Measurements from ENCODE around the gene KCNAB3.
"Not testable (repeated sequence)": the region's sequence is repeated elsewhere in the genome, so short reads cannot be mapped to it uniquely, and the experiment has no call there.

The KCNAB3 gene

DNA sequence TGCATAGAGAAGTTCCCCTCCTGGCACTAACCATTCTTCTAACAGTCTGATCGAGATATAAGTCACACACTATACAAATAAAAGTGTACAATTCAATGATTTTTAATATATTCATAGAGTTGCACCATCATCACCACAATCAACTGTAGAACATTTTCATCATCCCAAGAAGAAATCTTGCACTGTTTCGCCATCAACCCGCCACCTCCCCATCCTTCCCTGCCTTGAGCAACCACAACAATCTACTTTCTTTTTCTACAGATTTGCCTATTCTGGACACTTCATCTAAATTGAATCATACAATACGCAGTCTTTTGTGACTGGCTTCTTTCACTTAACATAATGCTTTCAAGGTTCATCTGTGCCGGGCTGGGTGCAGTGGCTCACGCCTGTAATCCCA is 39.8 kb upstream of the KCNAB3 start:
- POLR2A ChIA-PET (ENCODE audit: low non-redundant PET): interaction anchor here (0.7 kb wide), 1 partner anchor 1378 kb away, joined by 9 read pairs; no protein-coding TSS in a partner anchor
- H3K27ac ChIP-seq: no peak overlapping the region
- CTCF ChIA-PET: interaction anchor here (1.0 kb wide), 1 partner anchor 21 kb away, joined by 3 read pairs; no protein-coding TSS in a partner anchor
- DNase-seq (ENCODE audit: low spot score): no peak
- TF ChIP-seq, protein P1, sequence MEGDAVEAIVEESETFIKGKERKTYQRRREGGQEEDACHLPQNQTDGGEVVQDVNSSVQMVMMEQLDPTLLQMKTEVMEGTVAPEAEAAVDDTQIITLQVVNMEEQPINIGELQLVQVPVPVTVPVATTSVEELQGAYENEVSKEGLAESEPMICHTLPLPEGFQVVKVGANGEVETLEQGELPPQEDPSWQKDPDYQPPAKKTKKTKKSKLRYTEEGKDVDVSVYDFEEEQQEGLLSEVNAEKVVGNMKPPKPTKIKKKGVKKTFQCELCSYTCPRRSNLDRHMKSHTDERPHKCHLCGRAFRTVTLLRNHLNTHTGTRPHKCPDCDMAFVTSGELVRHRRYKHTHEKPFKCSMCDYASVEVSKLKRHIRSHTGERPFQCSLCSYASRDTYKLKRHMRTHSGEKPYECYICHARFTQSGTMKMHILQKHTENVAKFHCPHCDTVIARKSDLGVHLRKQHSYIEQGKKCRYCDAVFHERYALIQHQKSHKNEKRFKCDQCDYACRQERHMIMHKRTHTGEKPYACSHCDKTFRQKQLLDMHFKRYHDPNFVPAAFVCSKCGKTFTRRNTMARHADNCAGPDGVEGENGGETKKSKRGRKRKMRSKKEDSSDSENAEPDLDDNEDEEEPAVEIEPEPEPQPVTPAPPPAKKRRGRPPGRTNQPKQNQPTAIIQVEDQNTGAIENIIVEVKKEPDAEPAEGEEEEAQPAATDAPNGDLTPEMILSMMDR (conservative IDR thresholded peaks at IDR 0.05; ENCODE audit: low read depth): no peak

DNA sequence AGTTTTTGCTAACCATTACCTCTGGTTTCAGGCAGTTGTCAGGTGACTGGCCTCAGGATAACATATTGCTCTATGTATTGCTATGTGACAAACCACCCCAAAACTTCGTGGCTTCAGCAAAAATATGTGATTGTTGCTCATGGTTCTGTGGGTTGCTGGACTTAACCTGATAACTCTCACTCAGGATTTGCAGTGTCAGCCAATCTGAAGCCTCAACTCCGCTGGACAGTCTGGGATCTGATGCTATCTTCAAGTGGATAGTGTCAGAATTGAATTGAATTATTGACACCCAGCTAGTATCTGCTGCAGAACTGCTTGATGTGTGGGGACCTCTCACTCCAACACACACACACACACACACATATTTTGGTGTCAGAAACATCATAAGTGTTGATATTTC is 38.1 kb upstream of the KCNAB3 start:
- ChIA-PET CTCF (interaction anchor here (0.7 to 1.2 kb wide), 2 partner anchors 74 to 115 kb away, joined by 3 to 4 read pairs; no protein-coding TSS in a partner anchor), POLR2A (ENCODE audit: low non-redundant PET) (no interaction called here)
- DNase-seq (ENCODE audit: low spot score): no peak
- TF ChIP-seq, protein P1 (conservative IDR thresholded peaks at IDR 0.05; ENCODE audit: low read depth): no peak
- no peak overlapping the region for H3K27ac ChIP-seq

DNA sequence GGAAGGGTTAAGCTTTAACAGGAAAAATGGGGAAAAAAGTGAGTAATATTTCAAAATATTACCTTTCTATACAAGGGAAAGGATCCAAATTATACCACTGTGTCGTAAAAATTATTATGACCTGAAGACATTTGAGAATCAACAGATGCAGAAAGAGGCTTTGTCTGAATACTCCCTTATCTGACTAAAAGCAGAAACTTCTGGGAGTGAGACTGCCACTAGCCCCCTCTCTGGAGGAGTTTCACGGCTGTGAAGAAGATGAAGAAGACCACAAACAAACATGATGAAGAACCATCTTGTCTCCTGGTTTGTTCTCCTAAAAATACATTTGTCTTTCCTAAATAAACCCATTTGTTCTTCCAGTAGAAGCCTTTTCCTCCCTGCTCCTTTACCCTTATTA is 31.8 kb upstream of the KCNAB3 start:
- POLR2A ChIA-PET (ENCODE audit: low non-redundant PET): no interaction called here
- CTCF ChIA-PET: no interaction called here
- TF ChIP-seq, protein P1 (conservative IDR thresholded peaks at IDR 0.05; ENCODE audit: low read depth): no peak

DNA sequence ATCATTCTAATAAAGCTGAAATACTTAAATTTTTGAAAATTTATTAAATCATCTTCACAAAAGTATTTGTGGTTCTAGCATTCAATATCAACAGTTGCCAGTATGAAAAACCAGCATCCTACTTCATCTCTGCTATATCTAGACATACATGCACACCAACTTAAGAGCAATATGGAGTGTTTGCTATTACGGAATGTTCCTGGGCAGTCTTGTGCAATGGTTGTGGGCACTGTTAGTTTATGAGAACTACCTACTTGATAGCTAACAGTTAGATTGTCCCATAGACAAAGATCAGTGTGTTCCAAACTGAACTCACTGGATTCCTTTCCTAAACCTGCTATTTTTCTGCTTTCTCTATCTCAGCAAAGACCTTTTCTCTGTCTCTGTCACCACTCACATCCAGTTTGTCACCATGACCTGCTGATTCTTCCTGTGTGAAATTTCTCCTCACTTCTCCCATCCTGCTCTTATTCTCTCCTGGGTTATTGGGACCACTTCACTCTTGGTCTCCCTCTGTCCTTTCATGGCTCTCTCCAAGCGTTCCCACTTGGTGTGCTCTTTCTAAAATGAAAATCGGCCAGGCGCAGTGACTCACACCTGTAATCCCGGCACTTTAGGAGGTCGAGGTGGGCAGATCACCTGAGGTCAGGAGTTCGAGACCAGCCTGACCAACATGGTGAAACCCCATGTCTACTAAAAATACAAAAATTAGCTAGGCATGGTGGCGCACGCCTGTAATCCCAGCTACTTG is 30.0 kb upstream of the KCNAB3 start:
- no peak overlapping the region for H3K27ac ChIP-seq
- ChIA-PET CTCF (no interaction called here), POLR2A (ENCODE audit: low non-redundant PET) (no interaction called here)
- no peak for DNase-seq (ENCODE audit: low spot score)
- TF ChIP-seq, protein P1 (conservative IDR thresholded peaks at IDR 0.05; ENCODE audit: low read depth): no peak

More for the DNA sequence above, 31.8 kb upstream of the KCNAB3 start:
- no peak overlapping the region for H3K27ac ChIP-seq
- DNase-seq (ENCODE audit: low spot score): no peak

DNA sequence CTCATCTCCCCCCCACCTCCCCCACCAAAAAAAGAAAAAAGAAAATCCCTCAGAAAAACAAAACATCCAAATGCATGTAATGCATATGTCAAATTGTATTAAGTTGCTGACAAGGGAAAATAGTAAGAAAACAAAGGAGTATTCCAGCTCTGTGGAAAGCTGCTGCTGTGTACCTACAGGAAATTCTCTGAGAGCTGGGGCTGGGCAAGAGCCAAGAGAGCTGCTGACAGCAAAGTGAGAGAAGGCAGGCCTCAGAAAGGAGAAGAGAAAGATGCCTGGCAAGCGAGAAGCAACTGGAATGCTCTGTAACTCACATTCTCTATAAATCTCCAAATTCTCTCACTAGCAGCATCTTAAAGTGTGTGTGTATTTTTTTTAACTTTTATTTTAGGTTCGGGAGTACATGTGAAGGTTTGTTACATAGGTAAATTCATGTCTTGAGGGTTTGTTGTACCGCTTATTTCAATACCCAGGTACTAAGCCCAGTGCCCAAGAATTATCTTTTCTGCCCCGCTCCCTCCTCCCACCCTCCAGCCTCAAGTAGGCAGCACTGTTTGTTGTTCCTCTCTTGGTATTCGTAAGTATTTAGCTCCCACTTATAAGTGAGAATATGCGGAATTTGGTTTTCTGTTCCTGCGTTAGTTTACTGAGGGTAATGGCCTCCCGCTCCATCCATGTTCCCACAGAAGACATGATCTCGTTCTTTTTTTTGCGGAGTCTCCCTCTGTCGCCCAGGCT is 26.7 kb upstream of the KCNAB3 start:
- no peak for DNase-seq (ENCODE audit: low spot score)
- TF ChIP-seq, protein P1 (conservative IDR thresholded peaks at IDR 0.05; ENCODE audit: low read depth): no peak
- ChIA-PET POLR2A (ENCODE audit: low non-redundant PET) (no interaction called here), CTCF (interaction anchor here (0.6 kb wide), 1 partner anchor 34 kb away, joined by 5 read pairs; no protein-coding TSS in a partner anchor)
- H3K27ac ChIP-seq: no peak overlapping the region

DNA sequence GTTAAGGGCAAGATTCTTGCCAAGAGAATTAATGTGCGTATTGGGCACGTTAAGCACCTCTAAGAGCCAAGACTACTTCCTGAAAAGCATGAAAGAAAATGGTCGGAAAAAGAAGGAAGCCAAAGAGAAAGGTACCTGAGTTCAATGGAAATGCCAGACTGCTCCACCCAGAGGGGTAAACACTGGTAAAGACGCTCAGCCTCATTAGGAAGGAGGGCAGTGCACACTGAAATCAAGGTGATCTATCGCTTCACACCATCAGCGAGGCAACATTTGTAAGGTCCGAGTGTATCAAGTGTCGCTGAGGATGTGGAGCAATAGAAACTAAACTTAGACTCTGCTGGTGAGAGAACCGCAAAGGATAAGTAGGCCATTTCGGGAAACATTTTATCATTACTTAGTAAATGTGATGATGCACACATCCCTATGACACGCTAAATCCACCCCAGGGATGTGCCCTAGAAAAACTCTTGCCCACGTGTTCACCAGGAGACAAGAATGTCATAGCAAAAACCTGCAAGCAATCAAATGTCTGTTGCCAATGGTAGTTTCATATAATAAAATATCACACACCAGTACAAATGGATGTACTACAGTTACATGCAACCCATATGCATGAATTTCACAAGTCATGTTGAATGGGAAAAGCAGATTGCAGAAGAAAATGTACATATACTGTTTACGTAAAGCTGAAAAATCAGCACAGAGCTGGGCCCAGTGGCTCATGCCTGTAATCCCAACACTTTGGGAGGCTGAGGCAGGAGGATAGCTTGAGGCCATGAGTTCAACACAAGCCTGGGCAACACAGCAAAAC is 26.0 kb upstream of the KCNAB3 start:
- no peak overlapping the region for H3K27ac ChIP-seq
- POLR2A ChIA-PET (ENCODE audit: low non-redundant PET): no interaction called here
- CTCF ChIA-PET: interaction anchor here (0.6 kb wide), 1 partner anchor 35 kb away, joined by 5 read pairs; no protein-coding TSS in a partner anchor
- no peak for DNase-seq (ENCODE audit: low spot score)
- TF ChIP-seq, protein P1 (conservative IDR thresholded peaks at IDR 0.05; ENCODE audit: low read depth): no peak

DNA sequence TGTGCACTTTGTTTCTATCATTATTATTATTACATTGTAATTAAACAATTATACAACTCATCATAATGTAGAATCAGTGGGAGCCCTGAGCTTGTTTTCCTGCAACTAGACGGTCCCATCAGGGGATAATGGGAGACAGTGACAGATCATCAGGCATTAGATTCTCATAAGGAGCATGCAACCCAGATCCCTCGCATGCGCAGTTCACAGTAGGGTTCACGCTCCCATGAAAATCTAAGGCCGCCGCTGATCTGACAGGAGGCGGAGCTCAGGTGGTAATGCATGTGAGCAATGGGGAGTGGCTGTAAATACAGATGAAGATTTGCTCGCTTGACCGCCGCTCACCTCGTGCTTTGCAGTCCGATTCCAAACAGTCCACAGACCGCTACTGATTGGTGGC is 23.6 kb upstream of the KCNAB3 start:
- H3K27ac ChIP-seq; DNase-seq (ENCODE audit: low spot score); POLR2A ChIA-PET (ENCODE audit: low non-redundant PET): not testable (repeated sequence)
- CTCF ChIA-PET: interaction anchor here (0.6 to 1.2 kb wide), 3 partner anchors 37 to 104 kb away, joined by 3 to 5 read pairs (median 5); no protein-coding TSS in a partner anchor

Data from RWPE1 (cell line).